GM12878 (cell line): Measurements from ENCODE around the gene CDC16. TPM values are rescaled to one million over a fixed set of nuclear protein-coding genes. Genes with fewer than 3 reads are reported as not detected.
"Not testable (repeated sequence)": the region's sequence is repeated elsewhere in the genome, so short reads cannot be mapped to it uniquely, and the experiment has no call there.

Experiments used
- ATAC-seq: fragments of 200-7000 bp; cut with Tn5 transposase; 3 replicates; pipeline ENCODE4 v1.9.1; 2020; ENCODE audit warnings: mild to moderate bottlenecking, moderate library complexity
- BruUV-seq: library from RNA; stranded (reverse); fragments of 400-500 nt; replicated peaks from 2 replicates; lab custom pipeline; 2021; lab: Mats Ljungman, UMichigan
- CTCF ChIA-PET: fragments of 300-600 bp; sonication (Branson Sonifier 250); formaldehyde crosslinking; extraction: SDS; loops from one replicate; lab custom pipeline; 2021; ENCODE audit warnings: inconsistent platforms; lab: Yijun Ruan, JAX
- POLR2A ChIA-PET: fragments of 350-600 bp; formaldehyde crosslinking; extraction: SDS; loops from one replicate; lab custom pipeline; 2021; ENCODE audit warnings: inconsistent platforms; lab: Charles Lee
- RAD21 ChIA-PET: fragments of 300-600 bp; sonication (Branson Sonifier 250); formaldehyde crosslinking; loops from one replicate; lab custom pipeline; 2023; ENCODE audit warnings: antibody characterized with exemption; ENCODE audit not compliant: unreplicated experiment; lab: Charles Lee
- SMC1A ChIA-PET: fragments of 300-600 bp; sonication (Branson Sonifier 250); formaldehyde crosslinking; loops from one replicate; lab custom pipeline; 2023; ENCODE audit not compliant: unreplicated experiment, uncharacterized antibody; lab: Charles Lee
- DNase-seq: peaks from one replicate; pipeline ENCODE4 v3.0.0-alpha.2; 2011; ENCODE audit warnings: low read depth, low spot score
- FAIRE-seq: peaks from 3 replicates; lab custom pipeline; 2011; peaks lifted over from hg19 to GRCh38; lab: Jason Lieb, UNC
- H2AFZ ChIP-seq: 2 replicates; pipeline ENCODE4 v1.6.0; 2011; ENCODE audit warnings: low read depth, low read length, control low read depth; ENCODE audit not compliant: control insufficient read depth
- H3K27ac ChIP-seq: 2 replicates; pipeline ENCODE4 v1.5.1; 2011; ENCODE audit warnings: control low read depth; ENCODE audit not compliant: control insufficient read depth, insufficient read depth
- H3K27me3 ChIP-seq, 2 experiments: replicated peaks in 1 of 2; 2 replicates each; pipeline versions ENCODE4 v1.6.0 to v1.6.1; 2011; ENCODE audit warnings: low read length in 1 of 2; ENCODE audit not compliant: control insufficient read depth in 2 of 2, insufficient read depth in 2 of 2
- H3K36me3 ChIP-seq, 2 experiments: 2 replicates each; pipeline ENCODE4 v1.5.1; 2011; ENCODE audit warnings: low read length in 1 of 2; ENCODE audit not compliant: control insufficient read depth in 2 of 2, insufficient read depth in 2 of 2
- H3K4me1 ChIP-seq: 2 replicates; pipeline ENCODE4 v1.6.1; 2011; ENCODE audit warnings: mild to moderate bottlenecking, low read length, moderate library complexity, mixed read lengths; ENCODE audit not compliant: control insufficient read depth, insufficient read depth
- H3K4me2 ChIP-seq: 2 replicates; pipeline ENCODE4 v1.6.0; 2011; ENCODE audit warnings: control low read depth; ENCODE audit not compliant: control insufficient read depth, insufficient read depth
- H3K4me3 ChIP-seq: fragments of 200-600 bp; sonication (generic); 2 replicates; pipeline ENCODE4 v1.5.1; 2016
- H3K79me2 ChIP-seq: 2 replicates; pipeline ENCODE4 v1.6.0; 2011; ENCODE audit warnings: low read length; ENCODE audit not compliant: control insufficient read depth, insufficient read depth
- H3K9ac ChIP-seq: 2 replicates; pipeline ENCODE4 v1.8.0; 2011; ENCODE audit warnings: low read length, control low read depth, mixed read lengths; ENCODE audit not compliant: control insufficient read depth, insufficient read depth
- H3K9me3 ChIP-seq: replicated peaks from 3 replicates; pipeline ENCODE4 v1.5.1; 2011; ENCODE audit warnings: mild to moderate bottlenecking, low read length; ENCODE audit not compliant: control insufficient read depth, insufficient read depth
- H4K20me1 ChIP-seq: 2 replicates; pipeline ENCODE4 v1.6.0; 2011; ENCODE audit not compliant: control insufficient read depth, insufficient read depth
- MTA3 ChIP-seq: IDR thresholded peaks from 2 replicates; pipeline ENCODE4 v1.6.1; 2012; ENCODE audit warnings: low read length, inconsistent platforms, borderline replicate concordance
- STAT3 ChIP-seq: IDR thresholded peaks from 2 replicates; pipeline ENCODE4 v1.6.1; 2011; ENCODE audit warnings: low read depth, low read length, improper control_type of control experiment
- WGBS: methylation state at CpG from one replicate; pipeline ENCODE4 v1.1.6; 2016; ENCODE audit warnings: low lambda C conversion rate; ENCODE audit not compliant: insufficient replicate concordance, insufficient coverage; ENCODE audit errors: missing lambda C conversion rate; 5-methylcytosine and 5-hydroxymethylcytosine counted together
- in situ Hi-C: fragments of 300-500 bp; cut with MboI; formaldehyde crosslinking; loops from 9 replicates; pipeline ENCODE4 v1.14.3; 2018; ENCODE audit warnings: mixed read lengths
- intact Hi-C: fragments of 100-400 bp; cut with micrococcal nuclease; formaldehyde crosslinking; loops from one replicate; pipeline ENCODE4 v1.14.2; 2022; ENCODE audit not compliant: unreplicated experiment
- polyA plus RNA-seq, 11 experiments: library from polyadenylated mRNA; depleted of rRNA in 4 of 11; unstranded in 6 of 11; stranded (reverse) in 5 of 11; fragments of >200 nt; fragmentation: Nextera tagmentation in 4 of 11; fragmentation: Illumina TruSeq in 1 of 11; extraction: Ambion mirVana in 4 of 11; extraction: Trizol in 1 of 11; gene quantifications; 1 replicate in 1 of 11; 2 replicates in 10 of 11; pipeline versions ENCODE4 v1.2.1 to v1.2.3, GENCODE V29; 2011 to 2016; ENCODE audit warnings: inconsistent platforms in 2 of 11, missing spikeins in 2 of 11, low read depth in 1 of 11
- total RNA-seq, 4 experiments: library from RNA; depleted of rRNA in 3 of 4; stranded (reverse); fragments of >200 nt in 3 of 4; fragmentation: Illumina TruSeq in 1 of 4; extraction: Trizol in 1 of 4; gene quantifications; 2 replicates each; pipeline versions ENCODE4 v1.2.1 to v1.2.3, GENCODE V29; 2013 to 2021

CDC16 gene
- total and polyA plus RNA-seq, 10 of the 15 experiments (the other 5 are each of a cell fraction or from before 2014, with no cell fraction given), result 15.4 to 92.9 (median 31.4) TPM

- Histone ChIP-seq H3K79me2 (no peaks in the 10 kb centered on the region), H3K9ac (no peak overlapping the region), H3K36me3 (no peaks in the 10 kb centered on the region), H3K4me3 (no peak overlapping the region), H3K9me3 (peaks cover 2% of the 10 kb centered on the region; the same call in 1 of the 3 replicates), H3K27ac (no peak overlapping the region), H4K20me1 (no peaks in the 10 kb centered on the region), H3K27me3 (no peaks in the 10 kb centered on the region), H3K4me1 (no peaks in the 10 kb centered on the region), H2AFZ (no peak overlapping the region), H3K4me2 (no peak overlapping the region)
- in situ Hi-C loops, result no loop called here
- intact Hi-C loops, result no loop called here
- FAIRE-seq, result no peak
- ChIA-PET SMC1A (no interaction called here), POLR2A (no interaction called here), RAD21 (no interaction called here), CTCF (no interaction called here)
- TF ChIP-seq MTA3 (no peak), STAT3 (no peak)
- WGBS, result 98% methylated on average over 11 of the region's 47 CpGs
- BruUV-seq, result no TSS peak
- no peak for DNase-seq
- ATAC-seq, result no peak
Observed at GRCh38 chr13:114198556-114198955, 36.1 kb upstream of the CDC16 start.

GRCh38 chr13:114199526-114199925, 35.2 kb upstream of the CDC16 start:
- RAD21 ChIA-PET, result not testable (repeated sequence)

More at GRCh38 chr13:114199526-114199925, 35.2 kb upstream of the CDC16 start:
- H3K4me3 ChIP-seq, H3K36me3 ChIP-seq, H3K9me3 ChIP-seq, H3K27me3 ChIP-seq, SMC1A ChIA-PET, H4K20me1 ChIP-seq, ATAC-seq, POLR2A ChIA-PET, in situ Hi-C loops, H3K4me1 ChIP-seq, DNase-seq, CTCF ChIA-PET, H2AFZ ChIP-seq, H3K9ac ChIP-seq, H3K4me2 ChIP-seq, FAIRE-seq, H3K79me2 ChIP-seq, BruUV-seq, intact Hi-C loops, H3K27ac ChIP-seq: not testable (repeated sequence)
- 86% methylated on average over 20 of the region's 75 CpGs for WGBS
